Activated CD4-positive, alpha-beta memory T cell treated with anti-CD3 and anti-CD28 coated beads for 36 hours (primary cell): ENCODE data around the gene BCL7A. TPM values are rescaled to one million over a fixed set of nuclear protein-coding genes. Genes with fewer than 3 reads are reported as not detected.
A peak's percentile ranks its signal among the peaks of the same experiment; 100 is the strongest.

Experiments used
- CTCF ChIA-PET: fragments of 350-600 bp; sonication (Branson Sonifier 250); formaldehyde crosslinking; loops from one replicate; lab custom pipeline; 2021; ENCODE audit warnings: antibody characterized with exemption, inconsistent platforms; lab: Charles Lee
- POLR2A ChIA-PET: fragments of 350-600 bp; sonication (Branson Sonifier 250); formaldehyde crosslinking; loops from one replicate; lab custom pipeline; 2021; ENCODE audit warnings: antibody characterized with exemption; lab: Charles Lee
- DNase-seq: peaks from one replicate; pipeline ENCODE4 v3.0.0-alpha.2; 2020
- H3K27ac Mint-ChIP-seq: one replicate; pipeline ENCODE4 v1.8.0; 2021; ENCODE audit warnings: mixed read lengths
- H3K27me3 Mint-ChIP-seq: one replicate; pipeline ENCODE4 v1.8.0; 2021; ENCODE audit warnings: mixed read lengths
- H3K36me3 Mint-ChIP-seq: one replicate; pipeline ENCODE4 v1.8.0; 2021; ENCODE audit warnings: mixed read lengths
- H3K4me1 Mint-ChIP-seq: one replicate; pipeline ENCODE4 v1.8.0; 2021; ENCODE audit warnings: low read depth, mixed read lengths
- H3K4me3 Mint-ChIP-seq: one replicate; pipeline ENCODE4 v1.8.0; 2021; ENCODE audit warnings: mild to moderate bottlenecking, mixed read lengths
- H3K9me3 Mint-ChIP-seq: one replicate; pipeline ENCODE4 v1.8.0; 2021; ENCODE audit warnings: mixed read lengths
- intact Hi-C: fragments of 100-400 bp; cut with micrococcal nuclease; formaldehyde crosslinking; loops from one replicate; pipeline ENCODE4 v1.15.1; 2023
- total RNA-seq, 2 experiments: library from RNA; stranded (reverse); gene quantifications; one replicate each; pipeline ENCODE4 v1.2.3, GENCODE V29; 2021

BCL7A gene
- total RNA-seq, 2 experiments from 2014 or later, result 3.6 to 4.0 TPM

GRCh38 chr12:122020795-122021192 is 890 bp upstream of the BCL7A start:
- peaks cover 2% of the 10 kb centered on the region for H3K36me3 Mint-ChIP-seq
- no peak for DNase-seq
- peak overlapping the region; percentile 78 for H3K4me3 Mint-ChIP-seq
- ChIA-PET POLR2A (interaction anchor here (1.0 to 1.5 kb wide), 2 partner anchors 28 to 146 kb away, joined by 3 to 6 read pairs; no protein-coding TSS in a partner anchor), CTCF (interaction anchor here (1.0 to 1.4 kb wide), 2 partner anchors 29 to 226 kb away, joined by 3 to 4 read pairs; no protein-coding TSS in a partner anchor)
- H3K27me3 Mint-ChIP-seq, result peaks cover 11% of the 10 kb centered on the region
- H3K9me3 Mint-ChIP-seq, result peaks cover 9% of the 10 kb centered on the region
- intact Hi-C loops, result loop anchor here (10.0 kb wide), 1 partner anchor 106 kb away; the partner anchor contains the start of gene CFAP251
- H3K4me1 Mint-ChIP-seq, result peaks cover 10% of the 10 kb centered on the region
- no peak overlapping the region for H3K27ac Mint-ChIP-seq

GRCh38 chr12:122021193-122021821 is 377 bp upstream of the BCL7A start:
- intact Hi-C loops, result loop anchor here (10.0 kb wide), 1 partner anchor 107 kb away; the partner anchor contains the start of gene CFAP251
- ChIA-PET POLR2A (interaction anchor here (1.0 to 1.5 kb wide), 2 partner anchors 29 to 145 kb away, joined by 3 to 6 read pairs; no protein-coding TSS in a partner anchor), CTCF (interaction anchor here (1.0 to 1.4 kb wide), 2 partner anchors 29 to 227 kb away, joined by 3 to 4 read pairs; no protein-coding TSS in a partner anchor)
- peaks cover 10% of the 10 kb centered on the region for H3K4me1 Mint-ChIP-seq
- H3K27ac Mint-ChIP-seq, result peak overlapping the region; percentile 49
- H3K27me3 Mint-ChIP-seq, result peaks cover 11% of the 10 kb centered on the region
- peaks cover 2% of the 10 kb centered on the region for H3K36me3 Mint-ChIP-seq
- peak; percentile 28 for DNase-seq
- H3K9me3 Mint-ChIP-seq, result peaks cover 9% of the 10 kb centered on the region
- peak overlapping the region; percentile 78 for H3K4me3 Mint-ChIP-seq

DNA sequence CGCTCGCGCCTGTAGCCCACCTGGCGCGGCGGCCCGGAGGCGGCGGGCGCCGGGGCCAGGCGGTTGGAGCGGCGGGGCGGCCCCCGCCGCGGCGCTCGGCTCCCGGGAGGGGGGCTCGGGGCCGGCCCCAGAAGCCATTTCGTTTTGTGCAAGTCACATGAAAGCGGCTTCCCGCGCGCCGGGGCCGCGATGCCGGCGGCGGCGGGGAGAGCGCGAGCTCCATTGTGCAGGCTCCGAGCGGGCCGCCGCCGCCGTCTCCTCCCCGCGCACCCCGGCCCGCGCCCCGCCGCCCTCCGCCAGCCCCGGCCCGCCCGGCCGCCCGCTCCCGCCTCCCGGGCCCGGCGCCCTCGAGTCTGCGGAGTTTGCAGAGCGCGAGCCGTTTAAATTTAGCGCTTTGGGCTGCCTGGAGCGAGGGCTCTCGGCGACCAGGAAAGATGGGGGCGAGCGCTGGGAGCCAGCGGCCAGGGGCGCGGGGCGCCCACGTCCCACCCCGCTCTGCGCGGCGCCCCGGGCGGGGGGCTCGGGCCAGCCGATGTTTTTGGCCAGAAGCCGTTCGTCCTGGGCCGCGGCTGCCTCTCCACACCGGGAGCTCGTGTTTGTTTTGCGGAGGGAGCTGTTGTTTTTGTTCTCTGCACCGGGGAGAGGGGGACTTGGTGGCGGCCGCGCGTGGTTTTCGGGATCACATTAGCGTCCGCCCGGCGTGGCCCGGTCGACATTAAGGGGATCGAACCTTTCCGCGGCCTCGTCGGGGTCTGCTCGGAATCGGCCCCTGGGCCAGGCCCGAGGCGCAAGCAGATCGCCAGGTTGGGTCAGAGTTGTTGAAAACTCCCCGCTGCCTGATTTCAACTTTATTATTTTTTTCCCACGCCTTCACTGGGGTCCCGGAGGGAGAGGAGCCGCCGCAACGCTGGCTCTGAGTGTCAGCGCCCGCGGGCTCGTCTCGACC is 982 bp downstream of the BCL7A start:
- Mint-ChIP-seq H3K27me3 (peaks cover 11% of the 10 kb centered on the region), H3K4me1 (peaks cover 10% of the 10 kb centered on the region), H3K4me3 (peak overlapping the region; percentile 71), H3K9me3 (peaks cover 9% of the 10 kb centered on the region), H3K36me3 (peaks cover 2% of the 10 kb centered on the region), H3K27ac (no peak overlapping the region)
- DNase-seq, result peak; percentile 42
- ChIA-PET POLR2A (no interaction called here), CTCF (interaction anchor here (0.5 to 1.4 kb wide), 4 partner anchors 30 to 228 kb away, joined by 3 to 4 read pairs (median 3); no protein-coding TSS in a partner anchor)
- intact Hi-C loops, result loop anchor here (10.0 kb wide), 1 partner anchor 108 kb away; the partner anchor contains the start of gene CFAP251

DNA sequence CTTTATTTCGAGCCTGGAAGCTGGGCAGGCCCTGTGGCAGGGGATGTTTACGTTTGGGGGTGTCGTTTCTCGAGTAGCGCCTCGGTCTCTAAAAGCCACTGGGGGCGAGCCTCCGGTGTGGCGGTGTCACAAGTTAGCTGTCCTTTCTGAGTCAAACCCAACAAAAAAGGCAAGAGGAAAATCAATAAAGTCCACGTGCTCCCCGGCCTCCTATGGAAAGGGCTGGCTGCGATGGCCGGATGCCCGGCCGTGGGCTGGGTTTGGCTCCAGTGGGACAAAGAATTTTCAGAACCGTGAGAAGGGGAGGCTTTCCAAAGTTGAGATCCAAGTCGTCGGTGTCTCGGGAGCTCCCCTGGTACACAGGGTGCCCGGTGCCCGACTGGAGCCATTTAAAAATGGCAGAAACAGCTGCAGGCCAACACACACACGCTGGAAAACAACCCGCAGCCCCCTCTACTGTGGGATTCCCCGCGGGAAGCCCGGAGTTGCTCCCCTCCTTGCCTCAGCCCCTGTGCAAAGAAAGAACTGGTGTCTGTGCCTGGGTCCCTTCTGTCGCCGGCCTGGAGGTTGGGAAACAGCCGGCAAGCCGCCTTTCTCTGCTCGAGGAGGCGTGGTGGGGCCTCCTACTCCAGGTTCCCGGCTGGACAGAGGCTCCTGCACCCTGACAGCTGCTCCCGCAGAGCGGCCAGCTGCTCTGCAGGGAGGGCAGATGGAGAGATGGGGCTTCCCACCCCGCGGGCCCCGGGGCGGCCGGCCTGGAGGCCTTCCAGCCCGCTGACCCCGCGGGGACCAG is 1.9 kb downstream of the BCL7A start:
- H3K4me3 Mint-ChIP-seq, result peak overlapping the region; percentile 71
- H3K4me1 Mint-ChIP-seq, result peaks cover 10% of the 10 kb centered on the region
- intact Hi-C loops, result loop anchor here (10.0 kb wide), 1 partner anchor 109 kb away; the partner anchor contains the start of gene CFAP251
- DNase-seq, result peak; percentile 37
- peaks cover 11% of the 10 kb centered on the region for H3K27me3 Mint-ChIP-seq
- H3K36me3 Mint-ChIP-seq, result peaks cover 2% of the 10 kb centered on the region
- H3K9me3 Mint-ChIP-seq, result peaks cover 4% of the 10 kb centered on the region
- CTCF ChIA-PET, result interaction anchor here (0.6 to 1.4 kb wide), 4 partner anchors 12 to 106 kb away, joined by 3 to 4 read pairs (median 3); partner anchors contain the start of gene CFAP251
- POLR2A ChIA-PET, result no interaction called here
- no peak overlapping the region for H3K27ac Mint-ChIP-seq

DNA sequence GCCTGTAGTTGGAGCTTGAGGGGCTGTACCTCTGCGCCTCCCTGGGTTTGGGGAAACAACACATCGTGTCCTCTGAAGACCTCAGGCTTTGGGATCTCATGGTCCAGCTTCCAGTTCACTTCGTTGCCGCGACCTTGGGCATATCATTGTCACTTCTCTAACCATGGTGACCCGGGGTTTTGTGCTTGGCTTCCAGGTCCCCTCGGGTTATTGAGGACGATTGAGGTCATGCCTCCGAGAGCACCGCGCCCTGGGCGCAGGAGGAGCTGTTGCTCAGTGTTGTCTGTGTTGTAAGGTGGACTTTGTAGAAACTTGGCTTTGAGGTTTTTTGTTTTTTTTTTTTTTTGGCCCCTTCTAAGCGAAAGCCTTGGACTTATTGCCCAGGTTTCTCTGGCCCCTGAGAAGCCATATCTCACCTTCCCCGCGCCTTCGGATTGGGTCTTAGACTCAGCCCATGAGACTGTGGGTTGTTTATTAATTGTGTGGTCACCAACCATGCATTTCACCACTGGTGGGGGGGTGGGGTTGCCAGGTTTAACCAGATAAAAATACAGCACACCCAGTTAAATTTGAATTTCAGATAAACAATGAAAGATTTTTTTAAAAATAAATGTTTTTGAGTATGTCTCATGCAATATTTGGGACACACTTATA is 2.6 kb downstream of the BCL7A start:
- ChIA-PET POLR2A (no interaction called here), CTCF (interaction anchor here (0.6 kb wide), 1 partner anchor 11 kb away, joined by 4 read pairs; no protein-coding TSS in a partner anchor)
- no peaks in the 10 kb centered on the region for H3K9me3 Mint-ChIP-seq
- intact Hi-C loops, result loop anchor here (10.0 kb wide), 1 partner anchor 109 kb away; the partner anchor contains the start of gene CFAP251
- no peak overlapping the region for H3K27ac Mint-ChIP-seq
- peaks cover 2% of the 10 kb centered on the region for H3K36me3 Mint-ChIP-seq
- H3K27me3 Mint-ChIP-seq, result peaks cover 11% of the 10 kb centered on the region
- peaks cover 12% of the 10 kb centered on the region for H3K4me1 Mint-ChIP-seq
- H3K4me3 Mint-ChIP-seq, result no peak overlapping the region
- no peak for DNase-seq

DNA sequence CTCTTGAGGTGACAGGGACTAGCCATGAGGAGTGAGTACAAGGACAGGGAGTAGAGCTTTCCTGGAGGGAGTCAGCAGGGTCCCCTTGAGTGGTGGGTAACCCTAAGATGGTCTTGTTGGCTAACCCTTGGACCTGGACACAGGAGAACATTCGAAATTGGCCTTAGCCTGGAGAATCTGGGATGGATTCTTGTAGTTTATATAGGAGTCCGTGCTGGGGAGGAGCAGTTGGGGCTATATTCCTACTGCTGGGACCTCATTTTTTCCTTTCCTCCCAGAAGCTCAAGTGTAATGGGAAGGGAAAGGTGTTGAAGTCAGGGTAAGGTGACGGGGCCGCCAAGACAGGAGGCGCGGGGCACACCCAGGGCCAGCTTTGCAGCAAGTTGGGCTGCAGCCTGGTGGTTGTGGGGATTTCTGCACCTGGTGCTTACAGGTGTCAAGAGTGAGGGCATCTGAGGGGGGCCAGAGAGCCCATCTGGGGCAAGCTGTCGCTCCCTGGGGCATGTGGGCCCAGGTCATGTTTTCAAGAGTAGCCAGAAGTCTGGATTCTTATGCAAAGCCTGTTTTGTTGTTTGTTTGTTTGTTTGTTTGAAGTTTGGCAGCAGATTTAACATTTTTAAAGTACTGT is 5.1 kb downstream of the BCL7A start:
- ChIA-PET CTCF (interaction anchor here (0.6 kb wide), 1 partner anchor 12 kb away, joined by 3 read pairs; no protein-coding TSS in a partner anchor), POLR2A (interaction anchor here (0.6 kb wide), 1 partner anchor 75 kb away, joined by 4 read pairs; no protein-coding TSS in a partner anchor)
- peaks cover under 1% of the 10 kb centered on the region for H3K36me3 Mint-ChIP-seq
- no peak overlapping the region for H3K4me3 Mint-ChIP-seq
- H3K9me3 Mint-ChIP-seq, result no peaks in the 10 kb centered on the region
- no peak overlapping the region for H3K27ac Mint-ChIP-seq
- peaks cover 8% of the 10 kb centered on the region for H3K4me1 Mint-ChIP-seq
- DNase-seq, result no peak
- H3K27me3 Mint-ChIP-seq, result peaks cover 4% of the 10 kb centered on the region
- intact Hi-C loops, result loop anchor here (10.0 kb wide), 1 partner anchor 112 kb away; the partner anchor contains the start of gene CFAP251

GRCh38 chr12:122028165-122028904 is 6.7 kb downstream of the BCL7A start:
- peaks cover 1% of the 10 kb centered on the region for H3K27me3 Mint-ChIP-seq
- intact Hi-C loops, result loop anchor here (10.0 kb wide), 1 partner anchor 114 kb away; the partner anchor contains the start of gene CFAP251
- ChIA-PET CTCF (interaction anchor here (0.6 to 1.7 kb wide), 2 partner anchors 234 to 1023 kb away, joined by 5 to 9 read pairs; no protein-coding TSS in a partner anchor), POLR2A (no interaction called here)
- H3K27ac Mint-ChIP-seq, result no peak overlapping the region
- H3K36me3 Mint-ChIP-seq, result no peaks in the 10 kb centered on the region
- H3K4me1 Mint-ChIP-seq, result peaks cover 5% of the 10 kb centered on the region
- no peaks in the 10 kb centered on the region for H3K9me3 Mint-ChIP-seq
- no peak for DNase-seq
- H3K4me3 Mint-ChIP-seq, result no peak overlapping the region

DNA sequence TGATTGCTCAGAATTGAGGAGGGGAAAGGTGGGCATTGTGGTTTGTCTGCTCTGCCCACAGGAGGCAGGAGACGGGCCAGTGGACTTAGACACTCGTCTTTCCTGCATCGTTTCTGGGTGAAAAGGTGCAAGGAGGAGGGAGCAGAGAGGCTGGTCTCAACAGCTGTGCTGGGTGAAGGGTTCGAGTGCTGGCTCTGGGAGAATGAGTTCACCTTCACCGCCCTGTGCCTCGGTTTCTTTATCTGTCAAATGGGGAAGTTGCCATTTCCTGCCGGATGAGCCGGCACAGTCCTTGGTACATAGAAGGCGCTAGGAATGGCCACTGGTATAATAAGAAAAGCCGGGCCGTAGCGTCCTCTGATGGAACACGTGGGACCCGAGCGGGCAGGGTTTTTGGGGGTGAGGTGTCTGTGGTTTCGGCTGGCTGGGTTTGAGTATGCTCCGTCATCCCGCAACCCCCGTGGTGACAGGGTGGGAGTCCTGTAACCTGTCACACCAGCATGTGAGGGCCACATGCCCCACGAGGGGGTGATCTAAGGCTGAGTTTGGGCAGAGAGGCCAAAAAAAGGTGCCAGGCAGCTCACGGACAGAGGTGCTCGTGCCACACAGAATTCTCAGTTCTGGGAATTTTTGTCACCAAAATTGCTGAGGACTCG is 7.3 kb downstream of the BCL7A start:
- ChIA-PET POLR2A (no interaction called here), CTCF (interaction anchor here (0.9 to 1.7 kb wide), 2 partner anchors 95 to 234 kb away, joined by 3 to 9 read pairs; no protein-coding TSS in a partner anchor)
- Mint-ChIP-seq H3K36me3 (no peaks in the 10 kb centered on the region), H3K4me3 (no peak overlapping the region), H3K27me3 (no peaks in the 10 kb centered on the region), H3K4me1 (peaks cover 3% of the 10 kb centered on the region), H3K27ac (no peak overlapping the region), H3K9me3 (no peaks in the 10 kb centered on the region)
- intact Hi-C loops, result loop anchor here (10.0 kb wide), 1 partner anchor 114 kb away; the partner anchor contains the start of gene CFAP251
- DNase-seq, result peak; percentile 71
